HG03460 (cell line): ENCODE measurements around the gene EFHD2.
"Not testable (repeated sequence)": the region's sequence is repeated elsewhere in the genome, so short reads cannot be mapped to it uniquely, and the experiment has no call there.

Experiments used
- ATAC-seq: cut with Tn5 transposase; IDR thresholded peaks from one replicate; pipeline ENCODE4 v1.9.1; 2021; ENCODE audit not compliant: unreplicated experiment

The EFHD2 gene

DNA sequence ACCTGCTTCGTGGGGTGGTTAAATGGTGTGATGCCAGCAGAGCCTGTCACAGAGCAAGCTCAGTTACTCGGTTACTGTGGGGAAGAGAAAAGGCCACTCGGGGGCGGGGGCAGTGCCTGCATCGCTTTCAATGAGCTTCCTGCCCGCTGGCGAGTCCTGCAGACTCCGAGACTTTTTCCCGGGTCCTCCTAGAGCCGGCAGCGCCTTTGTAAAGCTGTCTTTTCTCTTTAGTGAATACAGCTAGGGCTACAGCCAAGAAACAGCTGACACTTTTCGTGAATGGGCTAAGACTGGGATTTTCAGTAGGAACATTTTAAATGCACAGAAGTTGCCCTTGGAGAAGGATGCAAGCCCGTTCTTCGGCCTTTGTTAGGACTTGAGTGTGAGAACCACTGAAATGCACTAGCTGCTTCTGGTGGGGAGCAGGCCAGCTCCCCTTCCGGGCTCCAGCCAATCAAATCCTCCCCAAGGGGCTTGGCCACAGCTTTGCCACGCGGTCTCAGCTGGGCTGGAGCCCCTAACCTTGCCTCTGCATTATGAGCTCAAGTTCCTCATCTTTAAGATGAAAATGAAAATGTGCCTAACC, 23.4 kb upstream of the EFHD2 start:
- ATAC-seq: no peak

DNA sequence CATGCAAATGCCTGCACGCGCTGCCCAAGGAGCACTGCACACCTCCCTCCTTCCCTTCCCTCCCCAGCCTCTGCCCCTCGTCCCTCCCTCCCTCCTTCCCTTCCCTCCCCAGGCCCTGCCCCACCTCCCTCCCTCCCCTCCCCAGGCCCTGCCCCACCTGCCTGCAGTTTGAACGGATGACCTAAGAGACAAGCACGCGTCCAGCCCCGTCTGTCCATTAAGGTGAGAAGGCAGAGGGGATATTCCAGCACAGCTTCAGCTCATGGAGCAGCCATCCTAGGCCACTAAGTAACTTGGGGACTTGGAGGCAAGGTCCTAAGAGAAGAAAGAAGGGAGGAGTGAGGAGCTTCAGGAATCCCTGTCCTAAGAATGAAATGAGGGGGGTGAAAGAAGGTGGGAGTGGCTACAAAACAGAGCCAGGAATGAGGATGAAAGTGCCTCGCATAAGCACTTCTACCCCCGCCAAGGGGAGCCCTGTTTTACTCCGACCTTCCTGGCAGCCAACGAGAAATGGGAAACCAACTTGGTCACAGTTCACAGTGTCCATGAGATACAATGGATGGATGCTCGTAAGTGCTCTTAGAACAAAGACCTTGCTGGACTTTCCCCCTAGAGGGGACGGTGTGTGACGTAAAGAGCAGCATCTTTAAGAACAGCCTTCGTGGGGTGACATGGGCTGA, 21.3 kb upstream of the EFHD2 start:
- ATAC-seq: no peak

DNA sequence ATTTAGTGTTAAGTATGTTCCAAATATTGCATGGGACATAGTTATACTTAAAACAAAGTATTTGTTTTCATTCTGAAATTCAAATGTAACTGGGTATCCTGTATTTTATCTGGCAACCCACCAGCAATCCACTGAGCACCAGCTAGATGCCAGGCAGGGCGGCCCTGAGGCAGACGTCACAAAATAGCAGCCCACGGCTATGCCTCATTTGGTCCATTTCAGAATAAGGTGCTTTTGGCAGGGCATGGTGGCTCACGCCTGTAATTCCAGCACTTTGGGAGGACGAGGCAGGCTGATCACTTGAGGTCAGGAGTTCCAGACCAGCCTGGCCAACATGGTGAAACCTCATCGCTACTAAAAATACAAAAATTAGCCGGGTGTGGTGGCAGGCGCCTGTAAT, 19.9 kb upstream of the EFHD2 start:
- not testable (repeated sequence) for ATAC-seq

DNA sequence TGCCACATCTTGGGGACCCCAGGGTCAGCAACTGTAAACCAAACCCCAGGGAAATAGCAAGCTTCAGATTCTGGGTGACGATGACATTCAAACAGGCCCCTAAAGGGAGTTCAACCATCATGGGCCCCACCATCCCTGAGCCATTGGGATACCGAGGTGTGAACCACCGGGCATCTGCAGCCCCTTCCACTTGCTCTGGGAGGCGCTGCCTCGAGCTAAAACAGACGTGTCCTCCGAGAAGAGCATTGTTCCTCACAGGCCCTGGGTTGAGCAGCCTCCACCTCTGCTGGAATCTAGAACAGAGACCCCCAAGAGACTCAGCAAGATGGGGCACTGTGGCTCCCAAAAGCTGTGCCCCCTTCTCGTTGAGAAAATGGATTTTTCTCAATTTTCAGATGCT, 19.0 kb upstream of the EFHD2 start:
- no peak for ATAC-seq

DNA sequence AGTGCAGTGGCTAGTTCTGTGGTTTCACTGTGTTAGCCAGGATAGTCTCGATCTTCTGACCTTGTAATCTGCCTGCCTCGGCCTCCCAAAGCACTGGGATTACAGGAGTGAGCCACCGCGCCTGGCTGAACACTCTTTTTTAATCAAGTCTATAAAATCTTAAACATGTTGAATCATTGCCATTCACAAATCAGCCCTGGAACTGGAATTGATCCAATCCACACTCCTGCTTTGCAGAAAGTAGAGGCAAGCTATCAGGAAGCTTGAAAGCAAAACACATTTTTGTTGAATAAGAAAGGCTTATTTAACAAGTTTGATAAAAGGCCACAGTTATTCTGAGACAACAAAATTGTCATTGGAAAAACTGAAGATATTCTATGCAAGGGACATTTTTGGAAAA, 18.3 kb upstream of the EFHD2 start:
- no peak for ATAC-seq

DNA sequence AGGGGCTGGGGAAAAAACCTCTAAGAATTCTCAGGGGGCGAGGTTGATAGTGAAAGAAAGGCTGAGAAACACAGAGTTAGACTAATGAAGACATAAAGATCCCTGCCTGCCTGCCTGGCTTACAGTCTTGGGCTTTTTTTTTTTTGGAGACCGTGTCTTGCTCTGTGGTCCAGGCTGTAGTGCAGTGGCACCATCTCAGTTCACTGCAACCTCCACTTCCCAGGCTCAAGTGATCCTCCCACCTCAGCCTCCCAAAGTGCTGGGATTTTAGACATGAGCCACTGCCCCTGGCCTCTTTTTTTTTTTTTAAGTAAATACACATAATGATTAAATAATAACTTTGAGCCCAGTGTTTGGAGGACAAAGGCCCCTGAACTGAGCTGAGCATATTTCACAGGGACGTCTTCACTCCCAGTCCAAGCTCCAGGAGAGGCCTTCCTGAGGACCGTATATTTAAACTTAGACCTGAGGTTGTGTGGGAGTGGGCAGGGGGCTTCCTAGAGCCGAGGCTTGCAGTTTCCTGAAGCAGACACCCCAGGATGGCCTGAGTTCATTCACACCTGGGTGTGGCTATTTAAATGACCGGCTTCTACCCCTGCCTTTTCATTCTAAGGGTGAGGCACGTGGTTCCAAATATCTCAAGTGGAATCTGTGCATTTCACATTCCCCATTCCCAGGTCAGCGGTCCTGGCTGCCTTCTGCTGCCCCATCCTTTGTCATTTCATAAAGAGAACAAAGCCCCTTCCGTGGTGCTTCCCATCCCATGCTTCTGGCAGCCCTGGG, 16.0 kb upstream of the EFHD2 start:
- ATAC-seq: no peak

DNA sequence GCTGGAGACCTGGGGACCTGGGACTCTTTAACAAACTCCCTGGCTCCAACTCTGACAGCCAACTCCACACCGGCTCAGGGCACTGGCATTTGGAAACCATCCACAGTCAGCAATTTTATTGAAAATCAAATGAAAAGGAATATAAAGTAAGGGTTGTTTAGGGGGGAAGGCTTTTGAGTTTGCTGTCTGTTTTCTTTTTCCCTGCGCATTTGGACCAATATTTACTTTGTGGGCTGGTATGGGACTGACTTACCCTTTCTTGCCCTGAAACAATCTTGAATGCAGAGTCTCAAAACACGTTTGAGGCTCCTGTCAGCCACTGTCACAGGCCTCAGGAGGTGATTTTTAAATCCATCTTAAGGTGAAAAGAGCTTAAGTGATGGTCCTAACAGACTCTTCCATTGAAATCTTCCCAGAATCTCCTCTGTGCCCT, 15.4 kb upstream of the EFHD2 start:
- no peak for ATAC-seq

DNA sequence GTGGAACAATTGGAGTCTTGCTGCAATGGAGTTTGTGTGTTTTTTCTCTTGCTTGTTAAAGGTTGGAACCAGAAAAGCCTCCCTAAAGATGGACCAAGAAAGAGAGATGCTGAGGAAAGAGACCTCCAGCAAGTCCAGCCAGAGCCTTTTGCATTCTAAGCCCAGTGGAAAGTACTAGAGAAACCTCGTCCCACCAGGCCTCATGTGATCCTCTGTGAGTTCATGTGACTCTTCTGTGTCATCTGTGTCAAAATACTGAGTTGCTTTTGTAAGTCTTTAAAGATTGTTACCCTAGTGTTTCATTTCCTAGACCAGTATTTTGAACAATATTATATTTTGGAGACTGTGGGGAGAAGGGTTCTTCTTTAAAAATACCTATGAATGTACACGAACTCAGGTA, 12.5 kb upstream of the EFHD2 start:
- ATAC-seq: no peak

DNA sequence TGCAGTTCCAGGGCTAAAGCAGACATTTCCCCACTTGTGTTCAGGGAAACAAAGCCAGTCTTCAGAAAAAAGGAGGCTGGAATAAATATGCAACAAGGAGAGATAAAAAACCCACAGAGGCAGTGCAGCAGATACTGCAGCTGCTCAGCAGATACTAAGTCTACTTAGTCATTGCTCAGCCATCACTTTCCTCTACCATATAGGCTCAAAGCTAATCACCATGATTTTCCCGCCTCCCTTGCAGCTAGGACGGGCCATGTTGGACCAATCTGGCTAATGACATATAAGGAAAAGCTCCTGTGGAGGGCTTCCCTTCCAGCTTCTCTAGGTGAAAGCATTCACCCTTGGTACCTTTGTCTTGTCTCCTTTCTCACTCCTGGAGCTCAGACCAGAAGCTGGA, 10.0 kb upstream of the EFHD2 start:
- ATAC-seq: no peak

DNA sequence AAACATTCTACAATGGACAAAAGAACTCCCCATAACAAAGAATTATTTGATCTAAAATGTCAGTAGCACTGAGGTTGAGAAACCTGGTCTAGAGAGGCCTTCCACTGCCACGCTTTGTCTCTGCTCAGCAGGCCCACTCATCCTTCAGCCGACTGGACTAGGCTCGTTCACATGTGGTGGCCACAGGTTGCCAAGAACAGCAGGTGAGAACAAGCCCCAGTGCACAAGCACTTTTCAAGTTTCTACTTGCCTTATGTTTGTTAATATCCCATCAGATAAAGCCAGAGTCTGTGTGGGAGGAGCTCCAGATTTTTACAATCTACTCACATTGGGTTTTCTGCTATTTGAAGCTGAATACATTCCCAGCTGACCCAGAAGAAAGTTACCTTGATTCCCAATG, 9.1 kb upstream of the EFHD2 start:
- no peak for ATAC-seq

DNA sequence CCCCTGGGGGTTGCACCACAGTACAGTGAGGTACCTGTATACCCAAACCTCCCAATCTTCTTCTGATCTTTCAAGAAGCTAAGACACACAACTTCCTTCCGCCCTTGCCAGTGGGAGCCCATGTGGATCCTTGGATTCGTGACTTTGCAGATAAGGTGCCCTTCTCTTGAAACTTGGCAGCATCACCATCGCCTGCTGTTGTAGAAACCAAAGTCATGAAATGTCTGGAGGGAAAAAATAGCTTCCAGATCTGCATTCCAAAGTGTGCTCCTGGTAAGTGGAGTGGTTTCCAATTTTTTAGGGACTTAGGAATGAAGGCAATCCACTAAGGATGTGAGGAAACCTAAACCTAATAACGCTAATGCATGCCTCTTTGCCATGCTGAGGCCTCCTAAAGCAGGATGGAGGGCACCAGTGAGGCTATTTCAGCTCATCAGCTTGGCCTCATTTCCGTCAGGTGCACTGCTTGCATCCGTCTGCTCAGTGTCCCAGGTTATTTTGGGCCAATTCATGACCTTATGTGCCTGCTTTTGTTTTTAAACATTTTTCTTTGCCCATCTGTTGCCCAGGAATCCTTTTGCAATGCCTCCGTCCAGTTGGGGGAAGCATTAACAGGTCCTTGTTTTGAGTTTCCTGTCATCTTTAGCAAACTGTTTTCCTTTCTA, 8.2 kb upstream of the EFHD2 start:
- no peak for ATAC-seq

DNA sequence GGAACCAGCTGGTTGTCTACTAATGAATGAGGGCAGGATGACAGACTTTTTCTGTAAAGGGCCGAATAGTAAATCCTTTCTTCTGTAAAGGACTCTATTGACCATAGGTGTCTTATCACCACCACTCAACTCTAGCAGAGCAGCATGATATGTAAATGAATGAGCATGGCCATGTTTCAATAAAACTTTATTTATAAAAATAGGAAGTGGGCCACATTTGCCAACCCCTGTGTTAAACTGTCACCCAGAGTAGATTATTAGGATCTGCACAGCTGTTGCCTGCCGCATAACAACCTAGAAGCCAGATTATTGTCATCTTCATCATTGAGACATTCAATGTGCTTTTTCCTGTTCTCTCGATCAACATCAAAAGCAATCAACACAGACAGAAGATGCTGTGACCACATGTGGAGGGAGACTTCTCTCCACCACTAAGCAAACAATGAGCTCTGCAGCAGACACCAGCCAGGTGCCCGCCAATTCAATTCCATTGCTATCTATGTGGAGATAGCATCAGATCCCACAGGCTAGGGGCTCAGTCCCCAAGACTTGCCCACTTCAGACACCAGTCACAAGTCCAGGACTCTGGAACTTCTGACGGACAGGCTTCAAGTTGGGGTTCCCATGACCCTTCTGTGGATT, 6.8 kb upstream of the EFHD2 start:
- ATAC-seq: no peak

DNA sequence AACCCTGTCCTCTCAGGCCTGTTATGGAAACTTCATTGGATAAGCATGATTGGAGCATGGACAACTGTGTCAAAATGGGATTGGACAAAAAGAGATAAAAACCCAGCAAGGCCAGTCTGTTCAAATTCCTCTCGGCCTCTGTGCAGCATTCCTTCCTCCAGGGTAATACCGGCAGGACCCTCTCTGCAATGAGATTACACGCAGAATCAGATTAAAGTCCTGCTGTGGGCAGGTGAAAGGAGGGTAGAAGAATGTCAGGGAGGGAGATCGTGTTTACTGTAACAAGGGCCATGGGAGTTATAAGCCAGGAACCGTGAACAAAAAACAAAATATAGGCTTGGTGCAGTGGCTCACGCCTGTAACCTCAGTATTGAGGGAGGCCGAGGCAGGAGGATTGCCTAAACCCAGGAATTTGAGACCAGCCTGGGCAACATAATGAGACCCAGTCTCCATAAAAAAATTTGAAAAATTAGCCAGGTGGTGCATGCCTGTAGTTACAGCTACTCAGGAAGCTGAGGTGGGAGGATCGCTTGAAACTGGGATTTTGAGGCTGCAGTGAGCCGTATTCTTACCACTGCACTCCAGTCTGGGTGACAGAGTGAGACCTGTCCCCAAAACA, 5.6 kb upstream of the EFHD2 start:
- no peak for ATAC-seq

DNA sequence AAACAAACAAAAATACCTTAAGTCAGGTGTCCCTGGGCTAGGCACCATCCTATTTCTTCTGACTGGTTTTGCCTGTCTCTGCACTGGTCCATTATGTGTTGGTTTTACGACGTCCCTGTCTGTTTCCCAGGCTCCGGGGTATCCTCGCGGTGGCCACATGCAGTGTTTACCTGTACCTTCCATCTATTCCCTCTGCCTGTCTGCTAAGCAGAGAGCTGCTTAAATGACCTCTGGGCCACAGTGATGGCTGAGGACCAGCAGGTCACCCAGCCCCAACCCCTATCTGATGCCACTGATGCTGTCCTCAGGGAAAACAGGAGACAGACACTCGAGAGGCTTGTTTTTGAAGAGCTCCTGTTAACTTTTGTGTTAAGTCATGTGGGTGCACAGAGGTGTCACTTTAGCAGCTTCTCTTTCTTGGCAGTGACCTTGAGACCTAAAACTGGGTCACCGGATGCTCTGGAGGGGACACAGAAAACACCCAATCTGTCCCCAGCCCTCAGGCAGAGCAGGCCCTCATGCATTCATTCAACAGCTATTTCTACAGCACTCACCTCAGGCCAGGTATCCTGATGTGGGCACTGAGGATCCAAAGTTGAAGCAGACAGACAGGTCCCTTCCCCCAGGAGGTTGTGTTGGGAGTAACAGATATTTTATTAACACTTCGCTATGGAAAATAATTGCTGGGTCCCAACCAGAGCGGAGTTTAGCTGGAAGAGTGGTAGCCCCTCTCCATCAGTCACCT, 4.4 kb upstream of the EFHD2 start:
- no peak for ATAC-seq

DNA sequence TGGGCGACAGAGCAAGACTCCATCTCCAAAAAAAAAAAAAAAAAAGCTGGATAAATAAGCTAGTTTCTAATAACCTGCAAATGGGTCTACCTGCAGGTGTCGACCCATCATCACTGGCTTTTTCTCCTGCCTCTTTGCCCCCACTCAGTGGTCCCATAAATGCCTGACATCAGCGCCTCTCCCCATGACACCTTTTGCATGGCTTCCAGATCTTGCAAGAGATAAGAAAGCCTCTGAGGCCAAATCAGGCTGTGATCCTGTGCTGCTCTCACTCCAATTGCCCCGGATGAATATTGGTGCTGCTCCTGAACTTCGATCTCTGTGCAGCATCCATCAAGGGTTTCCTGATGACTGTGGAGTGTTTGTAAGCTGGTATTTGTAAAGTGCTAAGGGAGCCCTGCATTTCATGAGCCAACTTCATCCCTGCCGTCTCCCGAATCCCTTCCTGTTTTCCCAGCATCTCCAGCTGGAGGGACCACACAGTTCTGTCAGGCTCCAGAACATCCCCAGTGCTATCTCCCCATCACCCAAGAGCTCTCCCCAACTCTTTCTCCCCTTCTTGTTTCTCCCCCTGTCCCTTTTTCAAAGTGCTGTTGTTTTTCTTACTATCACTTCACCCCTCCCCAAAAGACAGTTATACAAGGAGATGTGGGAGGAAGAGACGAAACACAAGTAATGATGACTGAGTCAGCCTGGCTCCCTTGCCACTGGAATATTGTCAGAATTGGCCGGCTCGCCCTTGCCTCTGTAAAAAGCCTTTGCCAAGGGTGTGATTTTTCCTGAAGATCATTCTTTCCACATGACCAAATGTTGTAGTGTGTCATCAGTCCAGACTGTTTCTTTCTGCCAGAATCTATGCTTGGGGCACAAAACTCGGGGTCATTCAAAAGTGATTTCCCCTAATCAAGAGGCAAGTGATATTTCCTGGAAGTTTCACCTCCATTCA, 2.8 kb upstream of the EFHD2 start:
- ATAC-seq: no peak

DNA sequence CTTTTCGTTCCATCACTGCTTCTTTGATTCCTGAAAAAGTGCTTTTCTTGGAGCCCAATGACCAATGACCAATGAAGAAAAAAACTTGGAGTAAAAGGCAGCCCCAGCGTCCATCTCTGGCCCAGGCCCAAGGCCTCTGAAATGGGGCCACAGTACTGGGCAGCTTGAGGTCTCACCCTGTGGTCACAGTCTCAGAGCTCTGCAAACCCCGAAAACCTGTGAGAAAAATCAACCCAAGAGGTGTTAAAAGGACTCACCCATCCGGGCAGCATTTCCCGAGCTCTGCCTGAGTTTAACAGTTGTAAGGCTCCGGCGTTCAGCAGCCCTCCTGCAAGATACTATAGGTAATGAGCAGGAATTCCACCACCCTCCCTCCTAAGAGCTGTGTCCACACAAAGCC, 2.1 kb upstream of the EFHD2 start:
- ATAC-seq: no peak

DNA sequence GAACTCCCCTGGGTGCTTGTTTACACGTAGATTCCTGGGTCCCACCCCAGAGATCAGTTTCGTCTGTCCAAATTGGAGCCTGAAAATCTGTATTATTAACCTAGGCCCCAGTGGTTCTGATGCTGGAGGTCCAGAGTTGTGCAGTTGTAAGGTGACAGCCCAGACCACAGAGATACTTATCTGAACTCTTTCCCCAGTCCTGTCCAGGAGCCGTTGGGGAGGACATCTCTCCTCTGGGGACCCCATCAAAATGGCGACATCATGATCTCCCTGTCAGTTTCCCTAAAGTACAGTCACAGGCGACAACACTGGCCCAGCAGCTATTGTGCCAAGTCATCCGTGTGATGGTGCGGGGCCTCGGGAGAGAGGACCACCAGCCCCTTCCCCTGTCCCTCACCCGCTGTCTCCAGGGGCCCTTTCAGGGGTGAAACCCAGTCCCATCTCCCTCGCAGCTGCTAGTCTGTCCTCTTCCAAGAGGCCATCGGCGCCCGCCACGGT, 749 bp upstream of the EFHD2 start:
- ATAC-seq: no peak

DNA sequence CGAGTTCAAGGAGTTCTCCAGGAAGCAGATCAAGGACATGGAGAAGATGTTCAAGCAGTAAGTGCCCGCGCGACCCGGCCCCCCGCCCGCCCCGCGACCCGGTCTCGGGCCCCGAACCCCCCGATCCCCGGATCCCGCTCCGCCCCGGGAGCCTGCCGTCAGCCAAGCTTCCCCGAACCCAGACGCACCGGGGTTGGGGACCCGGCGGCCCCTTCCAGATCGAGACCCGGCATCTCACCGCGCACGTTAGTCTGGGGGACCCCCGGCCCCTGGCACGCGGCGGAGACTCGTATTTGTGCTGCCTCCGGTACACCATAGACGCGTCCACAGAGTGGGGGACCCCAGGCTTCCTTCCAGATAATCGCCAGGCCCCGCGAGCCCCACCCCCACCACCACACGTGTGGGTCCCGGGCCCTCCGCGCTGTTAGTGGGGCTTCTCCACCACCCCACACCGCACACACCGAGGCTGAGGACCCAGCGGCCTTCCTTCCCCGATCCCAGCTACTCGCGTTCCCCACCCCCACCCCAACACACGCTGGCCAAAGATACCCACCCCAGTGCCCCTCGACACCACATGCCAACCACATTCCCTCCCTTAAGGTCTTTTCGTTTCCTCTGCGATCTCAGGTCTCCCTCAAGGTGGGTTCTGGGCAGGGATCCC, 665 bp downstream of the EFHD2 start:
- ATAC-seq: no peak
